GM18520 (cell line): ENCODE measurements around the gene ICAM4.
A peak's percentile ranks its signal among the peaks of the same experiment; 100 is the strongest.

Source experiments
- ATAC-seq: cut with Tn5 transposase; IDR thresholded peaks from one replicate; pipeline ENCODE4 v1.9.1; 2021; ENCODE audit not compliant: unreplicated experiment

The ICAM4 gene

DNA sequence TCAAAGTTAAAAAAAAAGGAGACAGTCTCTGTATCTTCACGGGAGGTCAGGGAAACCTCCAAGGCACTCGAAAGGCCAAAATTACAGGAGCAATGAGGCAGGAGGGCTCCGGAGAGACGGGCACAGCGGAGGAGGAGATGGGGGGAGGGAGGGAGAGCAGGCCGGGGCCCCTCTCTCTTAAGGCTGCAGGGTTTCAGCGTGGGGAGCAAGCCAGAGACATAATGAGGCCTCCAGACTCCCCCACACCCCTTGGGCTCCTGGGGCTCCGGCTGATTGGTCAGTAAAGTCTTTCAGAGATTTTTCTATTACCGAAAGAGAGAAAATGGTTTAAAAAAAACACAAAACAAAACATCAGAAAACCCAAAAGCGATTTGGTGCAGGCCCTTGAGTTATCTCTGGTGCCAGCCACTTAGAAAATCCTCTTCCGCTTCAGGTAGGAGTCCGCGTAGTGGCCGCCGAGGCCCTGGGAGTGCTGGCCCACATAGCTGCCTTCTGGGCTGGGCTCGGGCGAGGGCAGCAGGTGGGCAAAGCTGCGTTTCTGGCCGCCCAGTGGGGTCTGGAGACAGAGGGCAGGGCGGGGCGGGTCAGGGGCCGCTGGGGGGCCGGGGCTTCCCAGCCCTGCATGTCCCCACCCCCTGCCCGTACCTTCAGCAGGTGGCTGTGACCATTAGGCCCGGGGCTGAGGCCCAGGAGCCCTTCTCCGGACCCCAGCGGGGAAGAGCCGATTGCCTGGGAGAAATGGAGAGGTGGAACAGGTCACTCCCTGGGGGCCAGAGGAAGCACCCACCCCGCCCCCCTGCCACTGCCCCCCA lies 30.5 kb downstream of the ICAM4 start:
- no peak for ATAC-seq

DNA sequence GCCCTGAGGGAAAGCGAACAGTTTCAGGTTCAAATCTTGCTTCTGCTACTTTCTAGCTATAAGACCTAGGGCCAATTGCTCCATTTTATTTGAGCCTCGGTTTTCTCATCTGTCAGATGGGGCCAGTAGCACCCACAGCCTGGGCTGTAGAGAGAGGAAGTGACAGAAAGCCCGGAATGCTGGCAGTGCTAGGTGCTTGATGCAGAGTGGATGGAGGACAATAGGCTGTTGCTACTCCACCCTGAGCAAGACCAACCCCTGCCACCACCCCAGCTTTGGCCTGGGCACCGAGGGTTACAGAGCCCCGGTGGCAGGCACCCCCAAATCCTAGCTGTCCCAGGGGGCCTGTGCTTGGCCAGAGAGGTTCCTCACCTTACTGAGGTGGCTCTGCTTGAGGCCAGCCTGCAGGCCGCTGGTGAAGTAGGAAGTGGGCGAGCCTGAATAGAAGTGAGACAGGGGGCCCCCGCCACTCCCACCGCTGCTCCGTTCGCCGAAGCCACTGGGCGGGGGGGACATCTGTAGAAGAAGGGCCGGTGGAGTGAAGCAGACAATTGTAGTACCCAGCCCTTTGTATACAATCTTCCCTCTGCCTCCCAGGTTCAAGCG lies 31.2 kb downstream of the ICAM4 start:
- ATAC-seq, result no peak

DNA sequence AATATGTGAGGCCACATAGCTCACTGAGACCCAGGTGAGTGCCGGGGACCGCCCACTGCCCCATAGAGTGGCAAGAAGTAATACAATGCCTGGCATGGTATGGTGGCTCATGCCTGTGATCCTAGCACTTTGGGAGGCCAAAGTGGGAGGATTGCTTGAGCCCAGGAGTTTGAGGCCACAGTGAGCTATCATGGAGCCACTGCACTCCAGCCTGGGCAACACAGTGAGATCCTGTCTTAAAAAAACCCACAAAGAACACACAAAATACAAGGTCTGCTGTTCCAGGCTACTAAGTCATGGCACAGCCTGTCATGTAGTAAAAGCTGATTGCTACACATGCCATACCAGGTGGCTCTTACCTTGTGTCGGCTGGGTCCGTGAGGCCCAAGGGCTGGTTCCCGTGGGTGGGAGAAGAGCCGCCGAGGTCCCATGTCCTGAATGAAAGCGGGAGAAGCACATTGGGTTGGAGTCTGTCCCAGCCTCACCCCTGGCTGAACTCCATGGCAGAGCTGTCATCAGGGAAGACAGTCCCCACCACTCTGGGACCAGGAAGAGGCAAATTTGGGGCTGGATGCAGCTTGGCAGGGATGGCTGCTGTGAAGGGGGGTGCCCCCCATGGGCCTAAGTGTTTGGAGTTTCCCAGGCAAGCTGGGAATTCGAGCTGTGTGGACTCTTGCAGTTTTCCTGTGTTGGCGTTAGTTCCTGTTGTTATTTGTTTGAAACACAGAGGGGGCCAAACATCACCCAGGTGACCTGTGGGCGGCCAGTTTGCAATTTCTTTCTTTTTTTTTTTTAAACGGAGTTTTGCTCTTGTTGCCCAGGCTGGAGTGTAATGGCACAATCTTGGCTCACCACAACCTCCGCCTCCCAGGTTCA lies 32.3 kb downstream of the ICAM4 start:
- no peak for ATAC-seq

DNA sequence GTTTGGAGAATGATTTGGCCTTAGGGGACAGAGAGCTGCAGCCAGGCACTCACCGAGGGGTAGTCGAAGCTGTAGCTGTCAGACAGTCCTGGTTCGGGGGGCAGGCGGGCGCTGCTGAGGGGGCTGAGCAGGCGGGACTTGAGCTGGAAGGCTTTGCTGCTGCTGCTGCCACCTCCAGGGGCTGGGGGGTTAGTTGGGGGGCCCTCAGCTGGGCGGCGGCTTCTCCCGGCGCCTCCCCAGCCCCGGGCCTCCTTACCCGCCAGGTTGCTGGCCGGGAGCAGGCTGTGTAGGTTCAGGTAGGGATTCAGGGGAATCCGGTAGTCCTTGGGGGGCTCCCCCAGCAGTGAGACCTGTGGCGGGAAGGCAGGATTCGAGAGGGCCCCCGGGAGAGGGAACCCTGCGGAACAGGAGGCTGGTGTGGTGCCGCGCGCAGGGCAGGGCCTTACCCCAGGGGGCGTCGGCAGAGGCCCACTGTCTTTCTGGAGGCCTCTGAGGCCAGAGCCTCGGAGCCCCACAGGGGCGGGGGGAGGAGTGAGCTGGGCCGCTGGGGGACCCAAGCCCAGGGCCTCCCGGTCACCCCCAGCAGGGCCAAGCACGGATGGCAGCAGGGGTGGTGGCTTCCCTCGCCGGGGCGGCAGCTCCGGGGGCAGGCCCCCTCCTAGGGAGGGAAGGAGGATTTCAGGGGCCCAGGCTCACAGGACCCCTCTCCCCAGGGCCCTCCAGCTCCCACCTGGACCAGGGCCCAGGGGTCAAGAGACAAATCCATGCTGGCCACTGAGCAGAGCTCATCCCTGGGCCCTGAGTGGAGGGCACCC lies 34.1 kb downstream of the ICAM4 start:
- ATAC-seq, result no peak

DNA sequence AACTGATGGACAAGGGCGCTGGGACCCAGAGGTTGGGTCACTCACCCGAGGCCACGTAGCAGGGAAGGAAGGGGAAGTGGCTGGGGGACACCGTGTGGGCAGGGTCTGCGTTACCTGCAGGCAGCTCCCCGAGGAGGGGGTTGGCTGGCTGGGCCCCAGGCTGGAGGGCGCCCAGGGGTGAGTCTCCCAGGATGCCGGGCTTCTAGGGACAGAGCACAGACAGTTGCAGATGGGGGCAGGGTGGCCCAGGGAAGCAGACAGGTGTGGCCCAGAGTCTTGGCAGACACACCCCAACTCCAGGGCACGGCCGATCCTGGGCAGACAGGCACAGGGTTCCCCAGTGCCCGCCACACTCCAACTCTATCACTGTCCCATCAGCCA lies 34.7 kb downstream of the ICAM4 start:
- ATAC-seq, result no peak

DNA sequence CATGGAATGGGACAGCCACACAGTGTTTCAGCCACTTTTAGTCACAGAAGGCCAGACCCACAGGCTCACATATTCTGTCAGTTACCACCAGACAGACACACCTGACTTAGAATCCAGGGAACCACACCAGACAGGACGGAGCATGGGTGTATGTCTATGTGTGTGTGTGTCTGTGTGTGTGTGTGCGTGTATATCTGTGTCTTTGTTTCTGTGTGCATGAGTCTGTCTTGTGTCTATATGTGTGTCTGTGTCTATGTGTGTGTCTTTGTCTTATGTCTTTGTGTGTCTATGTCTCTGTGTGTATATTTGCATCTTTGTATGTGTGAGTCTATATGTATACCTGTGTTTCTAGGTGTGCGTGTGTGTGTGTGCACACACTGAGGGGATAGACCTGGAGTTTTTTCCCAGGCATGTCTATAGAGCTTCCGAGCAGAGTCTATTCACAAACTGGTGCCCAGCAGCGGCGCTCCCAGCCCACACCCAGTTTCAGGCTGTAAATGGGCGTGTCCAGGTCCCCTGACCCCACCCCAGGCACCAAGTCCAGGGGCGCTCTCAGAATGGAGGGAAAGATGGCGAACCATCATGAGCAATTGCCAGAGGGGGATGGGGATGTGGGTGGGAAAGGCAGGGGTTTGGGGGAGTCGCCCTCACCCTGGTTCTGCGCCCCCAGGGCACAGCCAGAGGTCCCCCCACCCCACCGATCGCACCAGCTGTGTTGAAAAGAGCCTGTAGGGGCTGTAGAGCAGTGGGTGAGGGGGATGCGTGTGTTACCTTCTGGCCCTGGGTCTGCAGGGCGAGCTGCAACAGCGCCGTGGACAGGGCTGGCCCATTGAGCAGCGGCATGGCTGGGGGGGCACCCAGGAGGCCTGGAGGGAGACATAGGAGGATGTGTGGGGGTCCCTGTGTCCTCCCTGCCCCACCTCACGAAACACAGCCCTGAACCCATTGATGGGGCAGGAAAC lies 35.4 kb downstream of the ICAM4 start:
- no peak for ATAC-seq

DNA sequence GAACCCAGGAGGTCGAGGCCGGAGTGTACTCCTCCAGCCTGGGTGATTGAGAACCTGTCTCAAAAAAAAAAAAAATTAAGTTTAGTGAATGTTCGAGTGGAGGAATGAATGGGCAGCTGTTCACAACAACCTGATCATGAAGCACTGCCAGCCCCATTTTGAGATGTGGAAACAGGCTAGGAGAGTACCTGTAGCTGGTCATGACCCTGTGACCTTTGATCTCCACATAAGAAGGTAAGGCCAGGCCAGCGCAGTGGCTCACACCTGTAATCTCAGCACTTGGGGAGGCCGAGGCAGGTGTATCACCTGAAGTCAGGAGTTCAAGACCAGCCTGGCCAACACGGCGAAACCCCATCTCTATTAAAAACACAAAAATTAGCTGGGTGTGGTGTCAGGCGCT lies 39.0 kb downstream of the ICAM4 start:
- no peak for ATAC-seq

DNA sequence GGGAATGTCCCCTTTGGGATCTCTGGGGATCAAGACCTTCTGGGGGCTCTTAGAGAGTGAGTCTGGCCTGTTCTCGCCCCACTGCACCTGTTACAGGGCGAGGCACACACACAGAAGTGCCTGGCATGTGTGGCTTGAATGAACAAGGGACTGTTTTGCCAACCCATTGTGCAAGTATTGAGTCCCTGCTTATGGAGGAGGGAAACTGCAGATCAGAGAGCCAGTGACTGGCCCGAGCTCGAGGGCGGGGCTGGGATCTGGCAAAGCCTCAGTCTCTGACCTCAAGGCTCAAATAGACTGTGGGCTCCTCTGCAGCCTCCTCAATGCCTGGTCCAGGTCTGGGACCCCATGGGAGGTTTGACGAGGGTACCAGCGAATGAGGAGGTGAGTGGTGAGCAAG lies 41.0 kb downstream of the ICAM4 start:
- no peak for ATAC-seq

DNA sequence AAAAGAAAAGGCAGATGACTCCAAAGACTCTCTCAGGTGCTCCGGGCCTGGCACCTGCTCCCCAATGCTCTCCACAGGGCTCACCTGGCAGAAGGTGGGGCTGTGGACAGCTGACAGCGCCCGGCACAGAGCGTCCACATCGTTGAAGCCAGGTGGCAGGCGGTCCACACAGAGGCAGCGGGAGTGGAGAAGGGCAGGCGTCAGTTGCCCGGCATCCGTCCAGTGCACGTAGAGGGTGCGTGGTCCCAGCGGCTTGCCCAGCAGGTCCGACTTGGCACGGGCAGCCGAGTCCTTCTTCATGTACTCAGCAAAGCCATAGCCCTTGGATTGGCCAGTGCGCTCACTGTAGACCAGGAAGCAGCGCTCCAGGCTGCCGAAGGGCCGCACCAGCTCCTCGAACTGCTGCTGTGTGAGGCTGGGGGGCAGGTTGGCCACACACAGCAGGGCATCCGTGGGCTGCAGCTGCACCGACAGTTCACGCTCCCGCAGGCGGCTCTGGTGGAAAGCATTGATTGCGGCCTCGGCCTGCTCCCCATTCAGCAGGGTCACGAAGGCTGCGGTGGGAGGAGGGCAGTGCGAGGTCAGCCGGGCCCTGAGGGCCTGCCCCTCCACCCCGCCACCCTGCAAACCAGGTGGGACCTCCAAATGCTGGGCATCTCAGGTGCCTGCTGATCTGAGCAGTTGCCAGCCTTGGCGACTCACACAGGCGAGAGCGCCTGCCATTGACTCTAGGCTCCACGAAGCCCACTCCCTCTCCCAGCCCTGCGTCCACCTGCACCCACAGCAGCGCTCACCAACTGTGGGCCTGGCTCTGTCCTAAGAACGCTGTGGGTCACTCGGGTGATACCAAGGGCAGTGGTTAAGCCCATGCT lies 42.0 kb downstream of the ICAM4 start:
- no peak for ATAC-seq

DNA sequence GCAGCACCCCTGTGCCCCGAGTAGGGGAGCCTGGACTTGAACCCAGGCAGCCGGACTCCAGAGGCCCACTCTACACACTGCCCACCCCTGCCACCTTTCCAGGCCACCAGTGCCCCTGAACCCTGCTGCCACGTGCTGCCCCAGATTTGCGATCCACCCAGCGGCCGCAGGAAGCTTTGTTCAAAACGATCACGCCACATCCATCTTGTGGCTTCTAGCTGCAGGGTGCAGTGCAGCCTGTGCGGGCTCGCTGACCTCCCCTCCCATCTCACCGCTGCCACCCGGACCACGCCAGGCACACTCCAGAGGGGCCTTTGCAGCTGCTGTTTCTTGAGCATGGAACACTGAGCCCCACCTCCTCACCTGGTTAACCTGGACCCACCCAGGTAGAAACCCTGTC lies 42.8 kb downstream of the ICAM4 start:
- no peak for ATAC-seq

DNA sequence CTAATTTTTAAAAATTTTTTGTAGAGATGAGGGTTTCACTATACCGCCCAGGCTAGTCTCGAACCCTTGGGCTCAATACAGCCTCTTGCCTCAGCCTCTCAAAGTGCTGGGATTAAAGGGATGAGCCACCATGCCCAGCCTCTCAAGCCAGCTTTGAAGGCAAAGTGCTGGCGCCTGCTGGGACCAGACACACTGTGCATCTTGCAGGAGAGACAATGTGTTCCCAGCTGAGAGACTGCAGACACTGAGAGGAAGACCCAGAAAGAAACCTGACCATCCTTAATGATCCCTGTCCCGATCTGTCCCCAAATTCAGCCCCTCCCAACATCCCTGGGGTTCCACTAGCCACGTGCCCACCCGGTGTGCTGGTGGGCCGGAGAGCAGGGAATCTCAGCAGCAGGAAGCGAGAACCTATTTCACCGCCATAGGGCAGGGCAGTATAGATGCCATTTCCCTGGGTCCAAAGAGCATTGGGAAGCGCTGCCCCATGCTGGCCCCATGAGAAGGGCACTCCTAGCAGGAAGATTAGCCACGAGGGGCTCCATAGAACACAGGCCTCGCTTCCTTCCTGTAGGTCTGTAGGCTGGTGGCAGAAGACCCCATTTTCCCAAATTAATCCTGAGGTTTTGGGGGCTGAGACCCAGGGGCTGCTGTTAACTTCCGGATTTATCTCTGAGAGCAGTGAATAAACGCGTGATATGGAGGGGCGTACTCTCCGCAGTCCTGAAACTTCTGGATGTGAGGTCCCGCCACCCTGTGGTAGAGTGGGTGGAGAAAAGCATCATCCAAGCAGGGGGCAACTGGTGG lies 45.6 kb downstream of the ICAM4 start:
- ATAC-seq, result no peak

DNA sequence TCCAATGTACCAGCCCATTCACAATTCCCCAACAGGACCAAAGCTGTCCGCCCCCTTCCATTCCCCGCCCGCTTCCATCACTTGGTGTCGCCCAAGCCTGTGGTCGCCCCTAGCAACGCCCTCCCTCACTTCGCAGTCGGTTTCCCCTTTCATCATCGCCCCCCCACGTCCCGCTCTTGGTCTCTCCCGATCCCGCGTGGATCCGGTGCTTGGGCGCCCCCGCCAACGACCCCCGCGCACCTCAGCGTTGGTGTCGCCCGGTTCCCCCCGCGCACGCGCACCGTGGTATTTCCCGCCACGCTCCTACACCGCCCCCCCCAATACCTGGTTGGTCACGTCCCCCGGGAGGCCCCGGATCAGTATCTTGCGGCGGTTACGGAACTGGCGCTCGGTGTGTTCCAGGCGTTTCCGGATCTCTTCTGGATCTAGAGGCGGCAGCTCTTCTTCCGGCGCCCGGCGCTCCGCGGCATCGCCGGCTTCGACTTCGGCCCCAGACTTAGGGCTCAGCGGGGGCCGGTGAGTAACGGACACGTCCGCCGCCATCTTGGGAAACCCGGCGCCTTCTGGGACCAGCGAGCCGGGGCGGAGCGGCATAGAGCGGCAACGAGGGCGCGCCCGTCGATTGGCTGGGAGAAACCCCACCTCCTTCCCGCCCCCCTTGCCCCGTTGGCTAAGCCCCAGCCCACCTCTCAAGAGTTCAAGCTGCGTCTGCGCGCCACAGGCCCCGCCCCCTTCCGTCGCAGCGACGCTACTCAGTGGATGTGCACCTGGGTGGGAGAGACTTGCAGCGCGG lies 46.4 kb downstream of the ICAM4 start, which contains the start of gene RAVER1:
RAVER1 (minus strand) TSS at position 565 of the 793 bp plus-strand sequence; CDS start at position 543, 22 bp downstream.
- peak; percentile 74 for ATAC-seq

DNA sequence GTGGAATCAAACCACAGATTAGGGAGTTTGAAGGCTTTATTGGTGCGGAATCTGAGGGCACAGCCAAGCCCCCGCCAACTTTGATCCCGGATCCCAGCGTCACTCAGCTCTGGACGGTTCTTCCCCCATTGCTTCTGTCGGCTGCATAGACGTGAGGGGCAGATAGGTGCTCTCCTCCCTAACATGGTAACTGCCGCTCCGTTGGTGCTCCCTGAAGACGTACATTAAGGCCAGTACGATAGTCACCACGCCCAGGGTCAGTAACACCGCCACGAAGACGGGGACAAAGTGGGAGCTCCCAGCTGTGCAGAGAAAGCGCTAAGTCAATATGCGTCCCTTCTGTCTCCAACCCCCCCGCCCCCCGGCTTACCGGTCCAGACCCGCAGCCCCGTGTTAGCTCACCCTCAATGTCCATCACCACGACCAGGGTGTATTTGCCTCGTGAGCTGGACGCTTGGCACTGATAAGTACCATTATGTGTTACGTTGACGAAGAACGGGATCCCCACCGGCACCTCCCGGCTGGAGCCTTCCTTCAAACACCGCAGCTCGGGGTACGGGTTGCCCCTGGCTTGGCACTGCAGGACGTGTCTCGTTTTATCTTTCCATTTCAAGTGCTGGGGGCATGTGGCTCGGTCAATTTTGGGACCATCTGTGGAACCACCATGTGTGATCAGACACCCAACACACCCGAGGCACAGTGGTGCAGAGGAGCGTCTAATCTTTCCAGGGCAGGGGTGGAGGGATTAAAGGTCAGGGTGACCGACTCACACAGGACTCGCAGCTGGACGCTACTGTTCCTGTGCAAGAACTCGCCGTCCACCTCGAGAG lies 47.2 kb downstream of the ICAM4 start:
- no peak for ATAC-seq

DNA sequence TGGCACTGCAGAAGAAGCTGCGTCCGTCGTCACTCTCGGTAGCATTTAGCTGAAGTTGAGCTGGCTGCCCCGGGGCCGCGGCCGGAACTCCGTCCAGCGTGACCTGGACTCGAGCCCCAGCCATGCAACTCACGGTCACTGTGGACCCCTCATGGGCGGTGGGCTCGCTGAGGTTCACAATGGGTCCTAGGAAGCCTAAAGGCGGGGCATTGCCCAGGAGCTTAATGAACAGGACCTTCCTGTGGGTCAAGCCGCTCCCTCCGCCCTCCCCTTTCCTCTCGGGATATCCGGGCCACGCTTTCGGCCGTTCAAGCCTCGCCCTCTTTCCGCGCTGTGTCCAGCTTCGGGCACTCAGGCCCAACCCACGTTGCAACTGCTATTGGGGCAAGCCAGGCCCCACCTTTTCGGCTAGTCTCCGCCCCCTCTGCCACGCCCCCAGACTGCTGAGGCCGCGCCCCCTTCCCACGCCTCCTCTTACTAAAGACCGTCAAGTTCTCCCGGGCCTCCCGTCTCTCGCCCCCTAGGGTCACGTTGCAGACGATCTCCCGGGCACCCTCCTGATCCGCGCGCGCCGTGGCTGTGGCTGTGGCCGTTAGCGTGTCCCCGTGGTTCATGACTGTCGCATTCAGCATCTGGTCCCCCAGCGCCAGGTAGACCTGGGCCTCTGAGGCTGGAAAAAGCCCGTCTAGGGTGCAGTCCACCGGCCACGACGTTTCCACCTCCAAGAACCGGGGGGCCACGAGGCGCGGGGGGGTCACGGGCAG lies 48.0 kb downstream of the ICAM4 start:
- ATAC-seq, result no peak

DNA sequence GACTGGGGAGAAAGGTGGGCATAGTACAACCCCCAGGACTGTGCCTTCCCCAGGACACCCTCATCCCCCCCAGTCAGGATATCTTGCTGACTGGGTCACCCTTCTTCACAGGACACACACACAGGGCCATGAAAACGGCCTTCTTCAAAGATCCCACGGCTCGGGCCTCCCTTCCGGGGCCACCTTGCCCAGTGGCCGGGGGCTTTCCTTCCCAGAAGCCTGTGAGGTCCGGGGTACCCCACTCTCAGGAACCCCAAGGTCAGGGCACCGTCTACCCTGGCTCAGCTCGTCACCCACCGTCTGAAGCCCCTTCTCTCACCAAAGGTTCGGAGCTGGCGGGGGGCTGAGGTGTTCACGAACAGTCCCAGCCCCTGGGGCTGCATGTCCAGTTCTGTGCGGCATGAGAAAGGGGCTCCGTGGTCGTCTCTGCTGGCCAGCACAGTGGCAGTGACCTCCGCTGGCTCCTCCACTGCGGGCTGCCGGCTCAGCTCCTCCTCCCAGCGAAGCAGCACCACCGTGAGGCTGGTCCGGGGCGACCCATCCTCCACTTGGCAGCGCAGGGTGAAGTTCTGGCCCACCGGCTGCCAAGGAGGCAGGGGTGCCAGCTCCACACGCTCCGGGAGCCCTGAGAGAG lies 48.7 kb downstream of the ICAM4 start:
- no peak for ATAC-seq
